ENCODE measurements around the gene RIC8A. TPM values are rescaled to one million over a fixed set of nuclear protein-coding genes. Genes with fewer than 3 reads are reported as not detected.
"Not testable (repeated sequence)": the region's sequence is repeated elsewhere in the genome, so short reads cannot be mapped to it uniquely, and the experiment has no call there.

Gene RIC8A
- total and polyA plus RNA-seq, 9 of the 15 experiments (the other 6 are each of a cell fraction or from before 2014, with no cell fraction given) = 10.7 to 108 (median 72.1) TPM

GRCh38 chr11:189843-190311 lies 17.6 kb upstream of the RIC8A start:
- 27% methylated on average over 4 of the region's 25 CpGs for WGBS (ENCODE audit: insufficient coverage, low coverage, missing lambda C conversion rate)

GRCh38 chr11:190546-190945 lies 17.0 kb upstream of the RIC8A start:
- in situ Hi-C loops (cut with MboI) = loop anchor here (5.0 kb wide), 1 partner anchor 53 kb away; no protein-coding TSS in a partner anchor
- POLR2A ChIA-PET; DNase-seq (ENCODE audit: extremely low read depth in 1 of 4, low spot score in 3 of 4): not testable (repeated sequence)

More at GRCh38 chr11:189843-190311, 17.6 kb upstream of the RIC8A start:
- H4K20me1 ChIP-seq (replicated peaks; ENCODE audit: control insufficient read depth, insufficient read depth, low read length); H3K9me3 ChIP-seq (replicated peaks; ENCODE audit: control insufficient read depth, insufficient read depth, low read depth, low read length); H3K79me2 ChIP-seq (ENCODE audit: control insufficient read depth, insufficient read depth, low read length); H2AFZ ChIP-seq (ENCODE audit: low read depth, low read length); CTCF ChIA-PET (ENCODE audit: low intra/inter-chr PET ratio); intact Hi-C loops (cut with micrococcal nuclease); H3K4me2 ChIP-seq (ENCODE audit: insufficient read depth, low read length); BruUV-seq (replicated peaks); H3K27me3 ChIP-seq (ENCODE audit: control insufficient read depth in 2 of 2, insufficient read depth in 2 of 2, low read length in 2 of 2); H3K9ac ChIP-seq (ENCODE audit: insufficient read depth in 1 of 2, low read depth in 2 of 2, low read length in 2 of 2); DNase-seq (ENCODE audit: extremely low read depth in 1 of 4, low spot score in 3 of 4); H3K4me3 ChIP-seq; H3K9me1 ChIP-seq (ENCODE audit: control insufficient read depth, insufficient read depth, low read length); H3K36me3 ChIP-seq (ENCODE audit: control insufficient read depth, insufficient read depth, low read length); FAIRE-seq; POLR2A ChIA-PET; H3K4me1 ChIP-seq (replicated peaks in 1 of 2; ENCODE audit: control insufficient read depth in 2 of 2, insufficient read depth in 2 of 2, low read length in 2 of 2); H3K27ac ChIP-seq (ENCODE audit: extremely low read depth, low read depth, low read length): not testable (repeated sequence)
- ATAC-seq = peak; percentile 87
- TF ChIP-seq CTCF (IDR thresholded peaks at IDR 0.05 in 2 of 3, conservative IDR thresholded peaks at IDR 0.05 in 1 of 3; ENCODE audit: insufficient read depth in 2 of 3, low read depth in 1 of 3, low read length in 3 of 3) = peak in 1 of 3 experiments; percentile 44; a peak in 2 of 6 replicates
- in situ Hi-C loops (cut with MboI) = loop anchor here (5.0 kb wide), 1 partner anchor 53 kb away; no protein-coding TSS in a partner anchor

More at GRCh38 chr11:190546-190945, 17.0 kb upstream of the RIC8A start:
- CTCF ChIA-PET (ENCODE audit: low intra/inter-chr PET ratio); H3K4me2 ChIP-seq (ENCODE audit: insufficient read depth, low read length); H3K9ac ChIP-seq (ENCODE audit: insufficient read depth in 1 of 2, low read depth in 2 of 2, low read length in 2 of 2); H3K79me2 ChIP-seq (ENCODE audit: control insufficient read depth, insufficient read depth, low read length); H3K36me3 ChIP-seq (ENCODE audit: control insufficient read depth, insufficient read depth, low read length); H4K20me1 ChIP-seq (replicated peaks; ENCODE audit: control insufficient read depth, insufficient read depth, low read length); ATAC-seq; H3K27ac ChIP-seq (ENCODE audit: extremely low read depth, low read depth, low read length); BruUV-seq (replicated peaks); H3K27me3 ChIP-seq (ENCODE audit: control insufficient read depth in 2 of 2, insufficient read depth in 2 of 2, low read length in 2 of 2); H2AFZ ChIP-seq (ENCODE audit: low read depth, low read length); H3K4me3 ChIP-seq; H3K4me1 ChIP-seq (replicated peaks in 1 of 2; ENCODE audit: control insufficient read depth in 2 of 2, insufficient read depth in 2 of 2, low read length in 2 of 2); FAIRE-seq; H3K9me1 ChIP-seq (ENCODE audit: control insufficient read depth, insufficient read depth, low read length); intact Hi-C loops (cut with micrococcal nuclease); H3K9me3 ChIP-seq (replicated peaks; ENCODE audit: control insufficient read depth, insufficient read depth, low read depth, low read length): not testable (repeated sequence)
- WGBS (ENCODE audit: insufficient coverage, low coverage, missing lambda C conversion rate) = 26% methylated on average over 5 of the region's 5 CpGs
